PC-9 (cell line): Measurements from ENCODE around the gene PDE4D.

Experiments used
- CTCF ChIP-seq: fragments of 200-600 bp; sonication (generic); conservative IDR thresholded peaks from 2 replicates; pipeline ENCODE4 v1.6.1; 2017; ENCODE audit warnings: mixed run types, antibody characterized with exemption, mild to moderate bottlenecking, moderate library complexity
- EZH2 ChIP-seq: fragments of 200-600 bp; sonication (generic); IDR thresholded peaks from 2 replicates; pipeline ENCODE4 v1.8.0; 2017; ENCODE audit warnings: antibody characterized with exemption, low read depth

- no peak for TF ChIP-seq CTCF
- no peak for TF ChIP-seq EZH2
Observed at GRCh38 chr5:59099995-59100345, 793.6 kb downstream of the PDE4D start.
